H7 (cell line): ENCODE results near the gene B3GNT3. TPM values are rescaled to one million over a fixed set of nuclear protein-coding genes. Genes with fewer than 3 reads are reported as not detected.

ENCODE experiments used
- DNase-seq: peaks from one replicate; pipeline ENCODE4 v3.0.0; 2012
- H3K27me3 ChIP-seq: 2 replicates; pipeline ENCODE4 v1.6.0; 2011; ENCODE audit warnings: mild to moderate bottlenecking, low read length; ENCODE audit not compliant: control insufficient read depth, insufficient read depth
- H3K36me3 ChIP-seq: replicated peaks from 2 replicates; pipeline ENCODE4 v1.5.1; 2011; ENCODE audit warnings: low read length; ENCODE audit not compliant: control insufficient read depth, insufficient read depth
- H3K4me3 ChIP-seq: 2 replicates; pipeline ENCODE4 v1.5.1; 2011; ENCODE audit warnings: low read depth, mild to moderate bottlenecking, control low read depth, low read length, moderate library complexity; ENCODE audit not compliant: insufficient read depth
- total RNA-seq: library from RNA; depleted of rRNA; stranded (reverse); fragments of >200 nt; shearing (Covaris generic); gene quantifications from 2 replicates; pipeline ENCODE4 v1.2.3, GENCODE V29; 2014

Gene B3GNT3
- total RNA-seq, 1 experiment from 2014 or later = 0.73 TPM

- no peak for DNase-seq
- Histone ChIP-seq H3K4me3 (no peak overlapping the region), H3K36me3 (no peaks in the 10 kb centered on the region), H3K27me3 (no peaks in the 10 kb centered on the region)
These were observed 7.4 kb downstream of the B3GNT3 start for GRCh38 chr19:17802137-17802858.

DNA sequence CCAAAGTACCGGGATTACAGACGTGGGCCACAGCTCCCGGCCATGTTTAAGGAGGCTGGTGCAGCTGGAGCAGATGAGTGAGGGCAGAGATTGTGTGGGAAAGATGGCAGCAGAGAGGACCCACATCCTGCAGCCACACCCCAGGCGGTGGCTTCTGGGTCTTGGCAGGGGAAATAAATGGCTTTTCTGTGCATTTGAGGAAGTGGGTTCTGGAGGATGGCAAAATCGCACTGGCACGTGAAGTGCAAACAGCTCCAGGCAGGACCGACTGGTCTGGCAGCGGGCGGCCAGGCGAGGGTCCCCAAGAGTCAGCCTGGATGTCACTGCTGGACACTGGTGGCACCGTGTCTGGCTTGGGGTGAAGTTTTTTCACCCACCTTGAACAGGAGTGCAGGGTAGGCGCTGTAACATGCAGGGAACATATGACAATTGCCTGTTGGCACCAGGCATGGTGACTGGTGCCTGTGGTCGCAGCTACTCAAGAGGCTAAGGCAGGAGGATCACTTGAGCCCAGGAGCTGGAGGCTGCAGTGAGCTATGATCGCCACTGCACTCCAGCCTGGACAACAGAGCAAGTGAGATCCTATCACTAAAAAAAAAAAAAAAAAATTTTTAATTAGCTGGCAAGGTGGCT, 8.4 kb downstream of the B3GNT3 start:
- no peak overlapping the region for H3K4me3 ChIP-seq
- no peaks in the 10 kb centered on the region for H3K36me3 ChIP-seq
- no peaks in the 10 kb centered on the region for H3K27me3 ChIP-seq
- no peak for DNase-seq

DNA sequence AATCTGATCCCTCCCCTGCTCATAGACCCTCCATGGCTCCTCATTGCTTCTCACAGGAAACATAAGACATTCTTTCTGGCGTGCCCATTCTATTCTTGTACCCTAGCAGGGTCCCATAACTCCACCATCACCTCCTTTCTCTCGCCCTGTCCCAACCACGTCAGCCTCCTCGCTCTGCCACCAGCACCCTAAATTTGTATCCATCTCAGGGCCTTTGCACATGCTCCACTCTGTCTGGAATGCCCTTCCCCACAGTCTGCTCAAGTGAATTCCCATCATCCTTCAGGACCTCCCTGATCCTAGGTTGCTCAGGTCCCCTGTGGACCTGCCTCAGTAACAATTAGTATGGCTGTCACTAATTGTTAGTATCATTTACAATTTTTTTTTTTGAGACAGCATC, 10.5 kb downstream of the B3GNT3 start:
- H3K27me3 ChIP-seq = no peaks in the 10 kb centered on the region
- no peaks in the 10 kb centered on the region for H3K36me3 ChIP-seq
- no peak overlapping the region for H3K4me3 ChIP-seq
- DNase-seq = no peak

DNA sequence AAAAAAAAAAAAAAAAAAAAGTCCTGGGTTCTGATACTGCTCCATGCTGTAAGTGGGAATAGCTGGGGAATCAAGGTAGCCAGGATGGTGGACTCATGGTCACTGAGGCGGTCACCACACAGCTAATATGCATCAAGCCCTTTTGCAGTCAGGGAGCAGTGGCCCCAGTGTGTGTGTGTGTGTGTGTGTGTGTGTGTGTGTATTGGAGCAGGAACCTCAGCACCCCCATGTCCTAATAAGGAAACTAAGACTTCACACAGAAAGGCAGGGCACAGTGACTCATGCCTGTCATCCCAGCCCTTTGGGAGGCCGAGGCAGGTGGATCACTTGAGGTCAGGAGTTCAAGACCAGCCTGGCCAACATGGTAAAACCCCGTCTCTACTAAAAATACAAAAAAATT, 12.0 kb downstream of the B3GNT3 start:
- Histone ChIP-seq H3K36me3 (no peaks in the 10 kb centered on the region), H3K27me3 (no peaks in the 10 kb centered on the region), H3K4me3 (no peak overlapping the region)
- no peak for DNase-seq

GRCh38 chr19:17807731-17808316, 12.9 kb downstream of the B3GNT3 start:
- no peaks in the 10 kb centered on the region for H3K27me3 ChIP-seq
- no peak overlapping the region for H3K4me3 ChIP-seq
- H3K36me3 ChIP-seq = no peaks in the 10 kb centered on the region
- peak; percentile 63 for DNase-seq

GRCh38 chr19:17811103-17811502, 16.2 kb downstream of the B3GNT3 start:
- DNase-seq = no peak
- Histone ChIP-seq H3K27me3 (no peaks in the 10 kb centered on the region), H3K4me3 (no peak overlapping the region), H3K36me3 (no peaks in the 10 kb centered on the region)

DNA sequence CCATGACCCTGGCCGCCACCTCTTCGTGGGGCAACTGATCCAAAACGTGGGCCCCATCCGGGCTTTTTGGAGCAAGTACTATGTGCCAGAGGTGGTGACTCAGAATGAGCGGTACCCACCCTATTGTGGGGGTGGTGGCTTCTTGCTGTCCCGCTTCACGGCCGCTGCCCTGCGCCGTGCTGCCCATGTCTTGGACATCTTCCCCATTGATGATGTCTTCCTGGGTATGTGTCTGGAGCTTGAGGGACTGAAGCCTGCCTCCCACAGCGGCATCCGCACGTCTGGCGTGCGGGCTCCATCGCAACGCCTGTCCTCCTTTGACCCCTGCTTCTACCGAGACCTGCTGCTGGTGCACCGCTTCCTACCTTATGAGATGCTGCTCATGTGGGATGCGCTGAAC, 16.7 kb downstream of the B3GNT3 start:
- H3K4me3 ChIP-seq = no peak overlapping the region
- DNase-seq = no peak
- no peaks in the 10 kb centered on the region for H3K36me3 ChIP-seq
- H3K27me3 ChIP-seq = no peaks in the 10 kb centered on the region

DNA sequence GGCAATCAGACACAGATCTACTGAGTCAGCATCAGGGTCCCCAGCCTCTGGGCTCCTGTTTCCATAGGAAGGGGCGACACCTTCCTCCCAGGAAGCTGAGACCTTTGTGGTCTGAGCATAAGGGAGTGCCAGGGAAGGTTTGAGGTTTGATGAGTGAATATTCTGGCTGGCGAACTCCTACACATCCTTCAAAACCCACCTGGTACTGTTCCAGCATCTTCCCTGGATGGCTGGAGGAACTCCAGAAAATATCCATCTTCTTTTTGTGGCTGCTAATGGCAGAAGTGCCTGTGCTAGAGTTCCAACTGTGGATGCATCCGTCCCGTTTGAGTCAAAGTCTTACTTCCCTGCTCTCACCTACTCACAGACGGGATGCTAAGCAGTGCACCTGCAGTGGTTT, 17.2 kb downstream of the B3GNT3 start:
- no peak for DNase-seq
- H3K4me3 ChIP-seq = no peak overlapping the region
- H3K27me3 ChIP-seq = no peaks in the 10 kb centered on the region
- no peaks in the 10 kb centered on the region for H3K36me3 ChIP-seq

DNA sequence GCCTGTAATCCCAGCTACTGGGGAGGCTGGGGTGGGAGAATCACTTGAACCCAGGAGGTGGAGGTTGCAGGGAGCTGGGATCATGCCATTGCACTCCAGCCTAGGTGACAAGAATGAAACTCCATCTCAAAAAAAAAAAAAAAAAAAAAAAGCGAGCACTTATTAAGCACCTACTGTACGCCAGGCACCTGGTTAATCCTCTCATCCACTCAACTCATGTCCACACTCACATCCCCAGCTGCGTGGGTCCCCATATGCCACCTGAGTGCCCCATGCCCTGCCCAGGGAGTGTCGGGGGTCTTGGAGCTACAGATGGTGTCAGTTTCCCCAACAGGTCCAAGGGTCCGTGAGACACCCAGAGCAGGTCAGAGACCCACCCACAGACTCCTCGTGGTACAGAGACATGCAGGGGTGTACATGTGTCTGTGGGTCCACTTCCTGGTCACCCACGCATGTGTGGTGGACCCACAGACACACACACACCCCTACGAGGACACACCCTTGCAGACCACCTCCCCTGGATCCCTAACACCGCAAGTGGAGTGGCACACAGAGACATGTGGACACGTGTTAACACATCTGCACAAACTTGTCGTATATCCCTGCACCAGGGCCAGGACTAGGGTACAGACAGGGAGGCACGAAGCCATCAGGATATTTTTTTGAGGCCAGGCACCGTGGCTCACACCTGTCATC, 22.9 kb downstream of the B3GNT3 start:
- no peak overlapping the region for H3K4me3 ChIP-seq
- DNase-seq = no peak
- no peaks in the 10 kb centered on the region for H3K36me3 ChIP-seq
- no peaks in the 10 kb centered on the region for H3K27me3 ChIP-seq

DNA sequence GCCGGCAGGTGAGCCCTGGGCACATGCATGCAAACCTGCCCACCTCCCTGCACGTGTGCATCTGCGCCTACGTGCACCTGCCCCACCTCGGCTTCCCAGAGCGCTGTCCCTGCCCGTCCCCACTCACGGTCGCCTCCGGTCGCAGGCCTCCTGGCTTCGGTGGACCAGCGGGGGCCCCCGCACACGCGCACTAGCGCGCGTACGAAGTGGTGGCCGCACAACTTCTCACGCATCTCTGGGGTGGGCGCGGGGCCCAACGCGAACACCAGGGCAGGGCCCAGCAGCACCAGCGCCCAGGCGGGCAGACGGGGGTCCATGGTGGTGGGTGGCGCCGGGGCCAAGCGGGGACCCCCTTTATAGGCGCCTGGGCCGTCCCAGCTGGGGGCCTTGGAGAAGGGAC, 26.3 kb downstream of the B3GNT3 start, which contains the start of gene INSL3:
TSS of gene INSL3 (minus strand) at position 330 of the 400 bp plus-strand sequence. CDS start at position 317, 13 bp downstream.
- no peak for DNase-seq
- Histone ChIP-seq H3K27me3 (no peaks in the 10 kb centered on the region), H3K36me3 (no peaks in the 10 kb centered on the region), H3K4me3 (no peak within 1 kb of the TSS)

GRCh38 chr19:17824339-17824738, 29.4 kb downstream of the B3GNT3 start:
- no peaks in the 10 kb centered on the region for H3K27me3 ChIP-seq
- DNase-seq = peak; percentile 55
- H3K4me3 ChIP-seq = no peak overlapping the region
- H3K36me3 ChIP-seq = no peaks in the 10 kb centered on the region; the same call in 1 of the 2 replicates

GRCh38 chr19:17826508-17827056, 31.6 kb downstream of the B3GNT3 start:
- no peak for DNase-seq
- Histone ChIP-seq H3K4me3 (no peak overlapping the region), H3K36me3 (no peaks in the 10 kb centered on the region; the same call in 1 of the 2 replicates), H3K27me3 (peaks cover 6% of the 10 kb centered on the region)

DNA sequence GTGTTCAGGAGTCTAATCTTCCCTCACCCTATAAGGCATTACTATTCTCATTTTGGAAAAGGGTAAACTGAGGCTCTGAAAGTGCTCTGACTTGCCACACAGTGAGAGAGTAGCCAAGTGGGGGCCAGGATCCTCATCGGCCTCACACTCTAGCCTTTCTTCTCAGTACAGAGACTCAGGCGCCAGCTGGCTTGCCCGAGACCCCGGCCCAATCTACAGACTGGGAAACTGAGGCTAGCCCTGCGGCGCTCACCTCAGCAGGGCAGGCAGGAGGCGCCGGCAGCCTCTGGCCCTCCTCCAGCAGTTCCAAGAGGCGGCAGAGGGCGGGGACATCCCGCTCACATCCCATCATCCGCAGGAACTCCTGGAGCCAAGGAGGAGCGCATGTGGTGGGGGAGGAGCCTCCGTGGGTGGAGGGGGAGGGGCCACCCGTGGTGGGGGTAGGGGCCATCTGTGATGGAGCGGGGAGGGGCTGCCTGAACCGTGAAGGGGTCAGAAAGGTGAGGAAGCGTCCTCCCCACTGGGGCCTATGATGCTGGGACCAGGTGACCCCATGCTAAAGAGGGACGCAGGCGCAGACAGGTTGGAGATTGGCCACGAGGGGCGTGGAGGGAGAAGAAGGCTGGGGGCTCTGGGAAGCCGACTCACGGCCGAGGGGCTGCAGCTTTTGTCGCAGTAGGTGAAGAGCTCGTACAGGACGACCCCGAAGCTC, 35.1 kb downstream of the B3GNT3 start:
- H3K27me3 ChIP-seq = peaks cover 19% of the 10 kb centered on the region

More for the DNA sequence above, 35.1 kb downstream of the B3GNT3 start:
- H3K4me3 ChIP-seq = peak overlapping the region; percentile 63
- peak; percentile 99 for DNase-seq
- H3K36me3 ChIP-seq = no peaks in the 10 kb centered on the region; the same call in 1 of the 2 replicates
